A549 (cell line): Measurements from ENCODE around the gene CLIP1.
A peak's percentile ranks its signal among the peaks of the same experiment; 100 is the strongest.

Source experiments
- NR3C1 ChIP-seq: fragments of >200 bp; sonication (Bioruptor Twin); formaldehyde crosslinking; IDR thresholded peaks from 3 replicates; pipeline ENCODE4 v1.6.1; 2017
- POLR2A ChIP-seq: IDR thresholded peaks from 2 replicates; pipeline ENCODE4 v1.6.1; 2012; ENCODE audit warnings: mild to moderate bottlenecking, low read length
- TF ChIP-seq, protein P1 (sequence below): fragments of 450-650 bp; IDR thresholded peaks from 2 replicates; pipeline ENCODE4 v1.6.1; 2014; ENCODE audit warnings: antibody characterized with exemption

GRCh38 chr12:122266230-122266901, 156.1 kb downstream of the CLIP1 start, which contains the start of gene VPS33A:
- TF ChIP-seq NR3C1 (no peak), POLR2A (peak; percentile 96)
- TF ChIP-seq, protein P1, sequence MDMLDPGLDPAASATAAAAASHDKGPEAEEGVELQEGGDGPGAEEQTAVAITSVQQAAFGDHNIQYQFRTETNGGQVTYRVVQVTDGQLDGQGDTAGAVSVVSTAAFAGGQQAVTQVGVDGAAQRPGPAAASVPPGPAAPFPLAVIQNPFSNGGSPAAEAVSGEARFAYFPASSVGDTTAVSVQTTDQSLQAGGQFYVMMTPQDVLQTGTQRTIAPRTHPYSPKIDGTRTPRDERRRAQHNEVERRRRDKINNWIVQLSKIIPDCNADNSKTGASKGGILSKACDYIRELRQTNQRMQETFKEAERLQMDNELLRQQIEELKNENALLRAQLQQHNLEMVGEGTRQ = peak; percentile 100
